Kidney capillary endothelial cell (primary cell): ENCODE results near the gene OR6S1.
A peak's percentile ranks its signal among the peaks of the same experiment; 100 is the strongest.

Source experiments
- DNase-seq: peaks from one replicate; pipeline ENCODE4 v3.0.0-alpha.2; 2018; ENCODE audit warnings: low spot score

The OR6S1 gene

DNA sequence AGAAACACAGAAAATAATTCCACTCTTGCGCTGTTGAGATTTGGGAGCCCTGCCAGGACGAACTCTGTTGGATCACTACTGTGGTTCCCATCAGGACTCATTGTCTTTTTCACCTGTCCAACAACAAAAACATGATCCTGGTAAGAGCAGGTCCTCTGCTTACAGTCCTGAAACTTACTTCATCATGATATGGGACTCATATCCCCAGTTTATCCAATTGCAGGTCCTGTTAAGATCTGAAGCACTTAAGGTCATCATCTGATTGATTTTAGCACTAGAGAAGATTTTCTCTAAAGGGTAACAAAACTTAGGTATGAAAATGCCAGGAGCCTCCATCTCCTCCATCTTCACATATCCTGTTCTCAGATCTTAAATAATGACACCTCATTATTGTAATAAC lies at the start of gene OR6S1:
Gene OR6S1 (minus strand): TSS at position 101 of the 400 bp plus-strand sequence. CDS start 0 bp downstream, at position 101.
- no peak for DNase-seq

- peak; percentile 69 for DNase-seq
Measured at GRCh38 chr14:20690848-20691640, 49.6 kb upstream of the OR6S1 start.

- DNase-seq: no peak
Measured at GRCh38 chr14:20688167-20688839, 46.8 kb upstream of the OR6S1 start, which contains the start of gene ANG. ANG (plus strand) TSS chr14:20688764; CDS start chr14:20693565, 4,801 bp downstream.

GRCh38 chr14:20687362-20688166 lies 46.1 kb upstream of the OR6S1 start:
- DNase-seq: no peak

GRCh38 chr14:20686386-20687143 lies 45.1 kb upstream of the OR6S1 start:
- no peak for DNase-seq

GRCh38 chr14:20684662-20685456 lies 43.4 kb upstream of the OR6S1 start:
- DNase-seq: peak; percentile 23

DNA sequence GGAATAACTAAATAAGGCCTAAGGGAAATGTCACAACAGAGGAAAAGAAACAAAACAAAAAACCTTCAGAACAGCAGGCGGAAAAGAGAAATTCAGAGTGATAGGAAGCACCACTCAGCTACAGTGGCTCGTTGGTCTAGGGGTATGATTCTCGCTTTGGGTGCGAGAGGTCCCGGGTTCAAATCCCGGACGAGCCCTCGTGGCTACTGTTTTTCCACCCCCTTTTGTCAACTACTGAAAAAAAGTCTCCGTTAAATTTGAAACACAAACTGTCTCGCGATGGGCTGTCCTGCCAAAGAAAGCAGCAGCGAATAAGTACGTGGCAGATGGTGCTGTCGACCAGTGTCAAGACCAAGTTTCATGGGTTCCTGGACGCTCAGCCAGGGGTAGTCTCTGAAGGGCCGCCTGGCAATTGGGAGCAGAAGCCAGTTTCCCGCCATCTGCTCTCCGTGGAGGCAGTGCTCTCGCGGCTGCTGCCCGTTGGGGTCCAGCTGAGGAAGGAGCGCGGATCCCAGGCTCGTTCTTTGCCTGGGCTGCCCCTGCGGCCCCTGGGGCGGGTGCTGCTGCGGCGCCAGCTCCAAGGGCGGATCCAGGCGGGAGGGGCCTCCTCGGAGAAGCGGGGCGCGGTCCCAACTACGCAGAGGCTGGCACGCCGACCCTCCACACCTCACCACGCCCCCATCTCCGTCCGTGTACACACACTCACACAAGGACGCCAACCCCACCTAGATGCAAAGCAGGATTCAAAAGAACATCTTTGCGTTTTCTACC lies 42.6 kb upstream of the OR6S1 start, which contains the start of gene RNASE4:
Gene RNASE4 (plus strand): TSS at position 670 of the 771 bp plus-strand sequence. CDS start 14,812 bp downstream, outside the sequence.
- DNase-seq: peak; percentile 89

GRCh38 chr14:20683125-20683890 lies 41.8 kb upstream of the OR6S1 start:
- DNase-seq: peak; percentile 88

DNA sequence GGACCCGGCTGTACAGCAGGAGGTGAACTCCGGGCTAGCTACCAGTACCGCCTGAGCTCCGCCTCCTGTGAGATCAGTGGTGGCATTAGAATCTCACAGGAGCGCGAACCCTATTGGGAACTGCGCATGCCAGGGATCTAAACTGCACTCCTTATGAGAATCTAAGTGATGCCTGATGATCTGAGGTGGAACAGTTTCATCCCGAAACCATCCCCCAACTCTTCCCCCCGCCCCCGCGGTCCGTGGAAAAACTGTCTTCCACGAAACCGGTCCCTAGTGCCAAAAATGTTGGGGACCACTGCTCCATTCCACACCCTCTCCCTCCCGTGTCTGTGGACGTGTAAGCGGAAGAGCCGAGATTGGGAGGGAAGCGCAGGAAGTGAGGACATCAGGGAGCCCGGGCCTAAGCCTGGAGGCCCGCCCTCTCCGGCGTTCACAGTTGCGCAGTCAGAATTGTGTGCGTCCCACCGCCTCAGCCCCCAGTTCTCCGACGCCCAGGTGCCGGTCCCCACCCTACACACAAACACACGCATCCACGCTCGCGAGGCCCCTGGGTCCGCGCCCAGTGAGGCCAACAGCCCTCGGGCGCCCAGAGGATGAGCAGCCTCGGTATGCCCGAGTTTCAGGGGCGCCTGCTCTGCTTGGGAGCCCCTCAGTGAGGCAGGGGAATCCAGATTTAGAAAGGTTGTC lies 41.1 kb upstream of the OR6S1 start:
- peak; percentile 87 for DNase-seq

GRCh38 chr14:20682127-20682434 lies 40.6 kb upstream of the OR6S1 start:
- no peak for DNase-seq

DNA sequence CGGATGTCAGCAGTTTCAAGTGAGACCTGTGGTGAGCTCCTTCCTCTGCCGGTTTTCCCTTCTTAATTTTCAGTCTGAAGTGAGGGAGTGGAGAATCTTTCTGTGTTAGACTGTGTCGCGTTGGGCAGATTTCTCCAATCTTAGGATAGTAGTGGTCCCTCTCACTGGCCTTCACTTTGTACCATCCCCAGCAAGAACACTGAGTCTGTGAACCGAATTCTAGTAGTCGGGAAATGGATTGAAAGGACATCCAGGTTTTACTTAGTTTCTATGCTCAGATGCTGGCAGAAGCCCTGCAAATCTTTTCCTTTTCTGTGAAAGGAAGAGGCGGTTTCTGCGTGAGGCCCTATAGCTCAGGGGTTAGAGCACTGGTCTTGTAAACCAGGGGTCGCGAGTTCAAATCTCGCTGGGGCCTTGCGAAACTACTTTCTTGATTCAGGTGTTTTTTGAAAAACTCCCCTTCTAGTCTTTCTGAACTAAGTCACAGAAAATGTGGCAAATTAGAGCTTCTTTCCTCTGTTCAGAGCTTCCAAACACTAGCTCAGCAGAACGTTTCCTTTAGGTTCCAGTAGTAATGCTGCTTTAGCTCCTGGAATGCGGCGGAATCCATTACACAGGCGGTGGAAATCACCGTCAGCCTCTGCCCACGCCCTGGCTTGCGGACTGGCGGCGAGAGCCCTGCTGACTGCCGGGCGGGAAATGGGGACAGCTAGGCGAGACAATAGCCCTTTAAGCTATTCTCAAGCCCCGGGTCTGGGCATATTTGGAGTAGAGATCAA lies 40.0 kb upstream of the OR6S1 start:
- peak; percentile 85 for DNase-seq

- DNase-seq: no peak
Measured at GRCh38 chr14:20680843-20681347, 39.4 kb upstream of the OR6S1 start.

DNA sequence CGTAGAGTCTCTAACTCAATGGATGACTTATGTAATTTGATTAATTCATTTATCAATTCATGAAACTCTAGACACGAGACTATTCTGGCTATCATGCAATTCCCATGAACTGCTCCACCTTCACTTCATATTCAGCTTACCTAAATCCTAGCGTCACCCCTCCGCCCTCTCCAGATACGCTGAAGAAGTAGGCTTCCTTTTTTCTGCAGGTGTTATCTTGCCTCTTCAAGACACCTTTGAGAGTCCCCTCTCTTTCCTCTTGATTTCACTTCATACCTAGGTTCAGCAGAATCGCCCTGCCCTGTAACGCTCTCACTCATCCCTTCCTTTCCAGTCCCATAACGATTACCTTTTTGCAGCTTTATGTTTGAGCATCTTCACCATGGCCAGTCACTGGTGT lies 38.9 kb upstream of the OR6S1 start:
- DNase-seq: no peak

- DNase-seq: peak; percentile 27
Measured at GRCh38 chr14:20679907-20680306, 38.4 kb upstream of the OR6S1 start.

GRCh38 chr14:20676072-20676471 lies 34.6 kb upstream of the OR6S1 start:
- no peak for DNase-seq

DNA sequence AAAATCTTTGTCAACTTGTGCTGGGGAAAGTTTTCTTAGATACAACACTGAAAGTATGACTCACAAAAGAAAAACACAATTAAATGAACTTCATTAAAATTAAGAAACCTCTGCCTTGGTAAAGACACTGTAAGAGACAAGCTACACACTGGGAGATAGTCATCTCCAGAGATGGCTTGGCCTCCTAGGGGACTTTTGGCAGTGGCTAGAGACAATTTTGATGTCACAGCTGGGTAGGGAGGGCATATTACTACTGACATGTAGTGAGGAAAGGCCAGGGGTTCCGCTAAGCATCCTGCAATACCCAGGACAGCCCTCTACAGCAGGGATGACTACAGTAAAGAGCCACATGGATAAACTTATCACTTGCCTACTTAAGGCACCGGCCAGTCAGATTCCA lies 34.2 kb upstream of the OR6S1 start:
- DNase-seq: no peak

- peak; percentile 38 for DNase-seq
Measured at GRCh38 chr14:20671597-20672283, 30.2 kb upstream of the OR6S1 start.
